GM12892 (cell line): ENCODE measurements around the gene VSIR.
A peak's percentile ranks its signal among the peaks of the same experiment; 100 is the strongest.

ENCODE experiments used
- DNase-seq: peaks from one replicate; pipeline ENCODE4 v3.0.0; 2011; ENCODE audit not compliant: insufficient read length
- FAIRE-seq: peaks from 2 replicates; lab custom pipeline; 2011; peaks lifted over from hg19 to GRCh38; lab: Jason Lieb, UNC
- POLR2A ChIP-seq: IDR thresholded peaks from 2 replicates; pipeline ENCODE4 v1.6.1; 2011; ENCODE audit warnings: low read depth, low read length, control low read depth
- POLR2AphosphoS5 ChIP-seq: IDR thresholded peaks from 2 replicates; pipeline ENCODE4 v1.6.1; 2011; ENCODE audit warnings: low read depth, low read length, control low read depth
- TAF1 ChIP-seq: IDR thresholded peaks from 2 replicates; pipeline ENCODE4 v1.6.1; 2011; ENCODE audit warnings: low read depth, mild to moderate bottlenecking, control low read depth, low read length, borderline replicate concordance

The VSIR gene

GRCh38 chr10:71717056-71717455 is 56.3 kb downstream of the VSIR start:
- TF ChIP-seq TAF1 = no peak
- no peak for TF ChIP-seq POLR2A
- no peak for TF ChIP-seq POLR2AphosphoS5
- FAIRE-seq = no peak
- DNase-seq = no peak

- FAIRE-seq = no peak
- DNase-seq = no peak
- TF ChIP-seq POLR2AphosphoS5 (no peak), TAF1 (no peak), POLR2A (no peak)
Observed at GRCh38 chr10:71716426-71716825, 56.9 kb downstream of the VSIR start.

GRCh38 chr10:71715860-71716259 is 57.5 kb downstream of the VSIR start:
- TF ChIP-seq POLR2A = no peak
- TF ChIP-seq TAF1 = no peak
- DNase-seq = no peak

GRCh38 chr10:71715026-71715425 is 58.3 kb downstream of the VSIR start:
- no peak for TF ChIP-seq POLR2AphosphoS5
- TF ChIP-seq POLR2A = no peak
- no peak for TF ChIP-seq TAF1
- no peak for DNase-seq
- FAIRE-seq = no peak

More at GRCh38 chr10:71715860-71716259, 57.5 kb downstream of the VSIR start:
- no peak for FAIRE-seq

GRCh38 chr10:71714592-71714991 is 58.7 kb downstream of the VSIR start:
- no peak for DNase-seq
- FAIRE-seq = no peak
- no peak for TF ChIP-seq POLR2A
- TF ChIP-seq TAF1 = no peak
- TF ChIP-seq POLR2AphosphoS5 = no peak

GRCh38 chr10:71714031-71714410 is 59.3 kb downstream of the VSIR start:
- DNase-seq = no peak
- no peak for TF ChIP-seq POLR2A
- no peak for TF ChIP-seq TAF1
- TF ChIP-seq POLR2AphosphoS5 = no peak
- no peak for FAIRE-seq

- no peak for DNase-seq
Observed at GRCh38 chr10:71713135-71714030, 59.9 kb downstream of the VSIR start.

GRCh38 chr10:71712572-71713134 is 60.7 kb downstream of the VSIR start:
- DNase-seq = no peak
- TF ChIP-seq POLR2A (no peak), POLR2AphosphoS5 (no peak), TAF1 (no peak)
- FAIRE-seq = no peak

More at GRCh38 chr10:71713135-71714030, 59.9 kb downstream of the VSIR start:
- TF ChIP-seq TAF1 (no peak), POLR2AphosphoS5 (no peak), POLR2A (no peak)
- peak; percentile 70 for FAIRE-seq

GRCh38 chr10:71712170-71712569 is 61.1 kb downstream of the VSIR start:
- DNase-seq (no peak), FAIRE-seq (no peak)
- TF ChIP-seq POLR2A (no peak), POLR2AphosphoS5 (no peak), TAF1 (no peak)

GRCh38 chr10:71711052-71711623 is 62.2 kb downstream of the VSIR start:
- DNase-seq (no peak), FAIRE-seq (no peak)
- TF ChIP-seq POLR2AphosphoS5 (no peak), POLR2A (no peak), TAF1 (no peak)

GRCh38 chr10:71710519-71710918 is 62.8 kb downstream of the VSIR start:
- no peak for DNase-seq
- no peak for FAIRE-seq
- TF ChIP-seq POLR2A (no peak), POLR2AphosphoS5 (no peak), TAF1 (no peak)
